GM18907 (cell line): ENCODE measurements around the gene ZC3H18.

Source experiments
- ATAC-seq: cut with Tn5 transposase; IDR thresholded peaks from one replicate; pipeline ENCODE4 v1.9.1; 2021; ENCODE audit warnings: mild to moderate bottlenecking, moderate library complexity; ENCODE audit not compliant: unreplicated experiment

The ZC3H18 gene

GRCh38 chr16:88671806-88672205, 101.6 kb downstream of the ZC3H18 start:
- no peak for ATAC-seq

GRCh38 chr16:88672776-88673175, 102.6 kb downstream of the ZC3H18 start:
- no peak for ATAC-seq

- ATAC-seq, result no peak
Measured at GRCh38 chr16:88673716-88674379, 103.6 kb downstream of the ZC3H18 start.

- ATAC-seq, result no peak
Measured at GRCh38 chr16:88676502-88677242, 106.5 kb downstream of the ZC3H18 start.

- ATAC-seq, result no peak
Measured at GRCh38 chr16:88677721-88678120, 107.5 kb downstream of the ZC3H18 start.

- ATAC-seq, result no peak
Measured at GRCh38 chr16:88678224-88678979, 108.2 kb downstream of the ZC3H18 start.

GRCh38 chr16:88680554-88681083, 110.4 kb downstream of the ZC3H18 start:
- ATAC-seq, result no peak

GRCh38 chr16:88681084-88681680, 111.0 kb downstream of the ZC3H18 start:
- no peak for ATAC-seq
